ENCODE measurements around the gene UTP25.

DNA sequence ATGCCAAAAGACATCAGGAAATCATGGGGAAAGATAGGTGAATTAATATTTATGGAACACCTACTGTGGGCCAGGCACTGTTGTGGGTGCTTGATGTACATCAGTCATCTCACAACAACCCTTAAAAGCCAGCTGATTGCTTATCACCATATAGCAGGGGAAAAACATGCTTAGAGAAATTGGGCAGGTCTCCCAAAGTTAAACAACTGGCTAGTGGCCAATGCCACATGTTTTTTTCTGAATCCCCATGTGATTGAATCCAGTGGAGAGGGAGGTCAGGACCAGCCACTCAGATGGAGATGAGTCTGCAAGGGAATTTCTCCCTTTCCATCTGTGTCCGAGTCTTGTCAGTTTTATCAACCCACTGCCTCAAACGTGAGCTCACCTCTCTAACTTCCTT, 33.5 kb downstream of the UTP25 start:
- no peak for TF ChIP-seq POLR2A (IDR thresholded peaks at IDR 0.05)
- TF ChIP-seq, protein P1, sequence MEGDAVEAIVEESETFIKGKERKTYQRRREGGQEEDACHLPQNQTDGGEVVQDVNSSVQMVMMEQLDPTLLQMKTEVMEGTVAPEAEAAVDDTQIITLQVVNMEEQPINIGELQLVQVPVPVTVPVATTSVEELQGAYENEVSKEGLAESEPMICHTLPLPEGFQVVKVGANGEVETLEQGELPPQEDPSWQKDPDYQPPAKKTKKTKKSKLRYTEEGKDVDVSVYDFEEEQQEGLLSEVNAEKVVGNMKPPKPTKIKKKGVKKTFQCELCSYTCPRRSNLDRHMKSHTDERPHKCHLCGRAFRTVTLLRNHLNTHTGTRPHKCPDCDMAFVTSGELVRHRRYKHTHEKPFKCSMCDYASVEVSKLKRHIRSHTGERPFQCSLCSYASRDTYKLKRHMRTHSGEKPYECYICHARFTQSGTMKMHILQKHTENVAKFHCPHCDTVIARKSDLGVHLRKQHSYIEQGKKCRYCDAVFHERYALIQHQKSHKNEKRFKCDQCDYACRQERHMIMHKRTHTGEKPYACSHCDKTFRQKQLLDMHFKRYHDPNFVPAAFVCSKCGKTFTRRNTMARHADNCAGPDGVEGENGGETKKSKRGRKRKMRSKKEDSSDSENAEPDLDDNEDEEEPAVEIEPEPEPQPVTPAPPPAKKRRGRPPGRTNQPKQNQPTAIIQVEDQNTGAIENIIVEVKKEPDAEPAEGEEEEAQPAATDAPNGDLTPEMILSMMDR (IDR thresholded peaks at IDR 0.05) = no peak
- no peak for TF ChIP-seq EP300 (IDR thresholded peaks at IDR 0.05)

Measured in ovary (tissue), 3 donors.